Lung (tissue), 12 donors: Measurements from ENCODE around the gene CES2. TPM values are rescaled to one million over a fixed set of nuclear protein-coding genes. Genes with fewer than 3 reads are reported as not detected.

Experiments used
- ATAC-seq: fragments of 200-7000 bp; cut with Tn5 transposase; one replicate; pipeline ENCODE4 v1.9.1; 2020; ENCODE audit warnings: moderate number of reproducible peaks; ENCODE audit not compliant: insufficient read depth, low FRiP score
- DNase-seq, 3 donors: peaks; one replicate each; pipeline ENCODE4 v3.0.0-alpha.2; 2013 to 2017
- H3K27ac ChIP-seq, 2 donors: one replicate each; pipeline ENCODE4 v1.5.1; 2013; ENCODE audit warnings: mild to moderate bottlenecking in 2 of 2, moderate library complexity in 2 of 2, control low read depth in 1 of 2, inconsistent platforms in 1 of 2, low read depth in 1 of 2, low read length in 1 of 2
- H3K27me3 ChIP-seq, 3 donors: one replicate each; pipeline ENCODE4 v1.5.1; 2013; ENCODE audit warnings: low read length in 2 of 3; ENCODE audit not compliant: control insufficient read depth in 3 of 3, insufficient read depth in 3 of 3
- H3K36me3 ChIP-seq, 4 donors: one replicate each; pipeline ENCODE4 v1.5.1; 2013; ENCODE audit warnings: low read length in 4 of 4, mild to moderate bottlenecking in 1 of 4, moderate library complexity in 1 of 4; ENCODE audit not compliant: control insufficient read depth in 4 of 4, insufficient read depth in 4 of 4
- H3K4me1 ChIP-seq, 5 donors: one replicate each; pipeline ENCODE4 v1.5.1; 2013; ENCODE audit warnings: low read length in 5 of 5, mild to moderate bottlenecking in 2 of 5, moderate library complexity in 1 of 5; ENCODE audit not compliant: control insufficient read depth in 5 of 5, insufficient read depth in 5 of 5
- H3K4me3 ChIP-seq: one replicate; pipeline ENCODE4 v1.5.1; 2013; ENCODE audit warnings: mild to moderate bottlenecking, control low read depth, moderate library complexity
- H3K9ac ChIP-seq, 2 donors: one replicate each; pipeline ENCODE4 v1.5.1; 2013; ENCODE audit warnings: low read length in 2 of 2, control low read depth in 1 of 2; ENCODE audit not compliant: insufficient read depth in 1 of 2
- H3K9me3 ChIP-seq, 4 donors: one replicate each; pipeline ENCODE4 v1.5.1; 2013; ENCODE audit warnings: low read length in 3 of 4, mild to moderate bottlenecking in 1 of 4, moderate library complexity in 1 of 4; ENCODE audit not compliant: control insufficient read depth in 4 of 4, insufficient read depth in 3 of 4
- CTCF ChIP-seq: IDR thresholded peaks from 2 replicates; pipeline ENCODE4 v1.5.1; 2012; ENCODE audit warnings: mild to moderate bottlenecking; ENCODE audit errors: control extremely low read depth, extremely low read depth
- WGBS, 2 donors: extraction: QIAGEN DNeasy Blood & Tissue Kit; methylation state at CpG; one replicate each; pipeline ENCODE4 v1.1.7; 2013; 5-methylcytosine and 5-hydroxymethylcytosine counted together
- polyA plus RNA-seq, 2 donors: library from polyadenylated mRNA; stranded (reverse); fragments of 200-250 nt; gene quantifications; one replicate each; pipeline ENCODE4 v1.2.1, GENCODE V29; 2013
- total RNA-seq, 2 donors: library from RNA; depleted of rRNA in 1 of 2; stranded (reverse); fragments of >200 nt in 1 of 2; gene quantifications; one replicate each; pipeline ENCODE4 v1.2.1, GENCODE V29; 2014 to 2021
- donor health status: control.
- donor health status: control.
- donor health status: Bipolar disorder and iron deficiency.
- donor health status: healthy.
- donor health status: DM: yes; HTN: yes; CAD: no.

Gene CES2
- total and polyA plus RNA-seq, 4 donors: 24.6 to 51.0 (median 26.2) TPM

- Histone ChIP-seq H3K9me3 (no peaks in the 10 kb centered on the region), H3K36me3 (no peaks in the 10 kb centered on the region), H3K4me3 (no peak overlapping the region), H3K27me3 (no peaks in the 10 kb centered on the region), H3K4me1 (peaks cover 7 to 67% (median 38%) of the 10 kb centered on the region in 5 donors), H3K27ac (peak overlapping the region; percentile 15 to 89), H3K9ac (no peak overlapping the region)
- peak in 1 of 3 donors; percentile 60 for DNase-seq
- no peak for ATAC-seq
- 68 to 71% methylated on average over 14 of the region's 14 CpGs for WGBS, 2 donors
- TF ChIP-seq CTCF: no peak
These were observed 32.4 kb upstream of the CES2 start for GRCh38 chr16:66902648-66903543.

DNA sequence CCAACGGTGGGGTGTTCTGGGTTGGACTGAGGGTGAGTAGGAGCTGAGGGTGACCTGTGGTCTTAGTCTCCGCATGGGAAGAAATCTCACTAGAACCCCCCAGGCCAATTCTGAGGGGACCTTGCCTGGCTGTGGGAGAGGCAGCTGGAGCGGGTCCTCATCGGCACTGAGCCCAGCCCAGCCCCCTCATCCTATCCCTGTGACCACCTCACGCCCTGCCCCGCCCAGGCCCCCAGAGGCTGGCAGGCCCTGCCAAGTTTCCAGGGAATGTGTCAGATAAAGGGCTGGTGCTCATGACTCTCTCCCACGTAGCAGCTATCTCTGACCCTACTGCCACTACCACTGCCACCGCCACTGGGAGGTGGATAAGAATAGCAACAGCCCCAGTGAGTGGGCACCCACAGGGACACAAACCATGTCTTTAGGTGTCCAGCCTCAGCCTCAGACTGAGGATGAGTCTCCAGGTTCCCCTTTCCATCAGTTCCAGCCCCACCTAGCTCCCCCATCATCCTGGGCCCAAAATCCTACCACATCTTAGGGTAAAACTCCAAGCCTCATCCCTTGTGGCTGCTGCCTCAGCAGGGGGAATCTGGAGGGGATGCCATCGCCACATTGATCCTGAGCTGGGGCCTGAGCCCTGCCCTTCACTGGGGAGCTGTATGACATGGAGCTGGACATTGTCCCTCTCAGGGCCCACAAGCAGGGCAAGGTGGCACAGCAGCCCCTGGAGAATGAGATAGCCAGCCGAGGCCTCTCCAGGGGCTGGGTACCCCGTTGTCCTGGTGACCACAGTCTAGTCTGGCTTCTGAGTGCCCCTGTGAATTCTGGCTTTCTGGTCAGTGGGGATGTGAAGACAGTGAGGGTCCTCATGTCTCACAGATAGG, 31.5 kb upstream of the CES2 start:
- no peak for ATAC-seq
- no peak for TF ChIP-seq CTCF
- H3K27ac ChIP-seq: peak overlapping the region; percentile 49 to 91
- 78 to 92% methylated on average over 11 of the region's 11 CpGs for WGBS, 2 donors
- H3K9me3 ChIP-seq: no peaks in the 10 kb centered on the region
- DNase-seq: peak in 1 of 3 donors; percentile 33
- peaks cover 7 to 67% (median 38%) of the 10 kb centered on the region in 5 donors for H3K4me1 ChIP-seq
- no peak overlapping the region for H3K4me3 ChIP-seq
- no peaks in the 10 kb centered on the region for H3K27me3 ChIP-seq
- no peaks in the 10 kb centered on the region for H3K36me3 ChIP-seq
- no peak overlapping the region for H3K9ac ChIP-seq

GRCh38 chr16:66904428-66904845, 30.9 kb upstream of the CES2 start:
- H3K9me3 ChIP-seq: no peaks in the 10 kb centered on the region
- no peaks in the 10 kb centered on the region for H3K36me3 ChIP-seq
- no peaks in the 10 kb centered on the region for H3K27me3 ChIP-seq
- no peak for DNase-seq
- peak overlapping the region in 1 of 2 donors; percentile 39 for H3K9ac ChIP-seq
- H3K4me3 ChIP-seq: no peak overlapping the region
- TF ChIP-seq CTCF: no peak
- ATAC-seq: no peak
- 82 to 86% methylated on average over 13 of the region's 13 CpGs for WGBS, 2 donors
- peaks cover 7 to 63% (median 32%) of the 10 kb centered on the region in 5 donors for H3K4me1 ChIP-seq
- H3K27ac ChIP-seq: peak overlapping the region; percentile 49 to 91
